Measurements from ENCODE around the gene CEP41. TPM values are rescaled to one million over a fixed set of nuclear protein-coding genes. Genes with fewer than 3 reads are reported as not detected.
A peak's percentile ranks its signal among the peaks of the same experiment; 100 is the strongest.

CEP41 gene
- total and polyA plus RNA-seq, 2 experiments from 2014 or later, result 5.5 to 17.2 TPM

DNA sequence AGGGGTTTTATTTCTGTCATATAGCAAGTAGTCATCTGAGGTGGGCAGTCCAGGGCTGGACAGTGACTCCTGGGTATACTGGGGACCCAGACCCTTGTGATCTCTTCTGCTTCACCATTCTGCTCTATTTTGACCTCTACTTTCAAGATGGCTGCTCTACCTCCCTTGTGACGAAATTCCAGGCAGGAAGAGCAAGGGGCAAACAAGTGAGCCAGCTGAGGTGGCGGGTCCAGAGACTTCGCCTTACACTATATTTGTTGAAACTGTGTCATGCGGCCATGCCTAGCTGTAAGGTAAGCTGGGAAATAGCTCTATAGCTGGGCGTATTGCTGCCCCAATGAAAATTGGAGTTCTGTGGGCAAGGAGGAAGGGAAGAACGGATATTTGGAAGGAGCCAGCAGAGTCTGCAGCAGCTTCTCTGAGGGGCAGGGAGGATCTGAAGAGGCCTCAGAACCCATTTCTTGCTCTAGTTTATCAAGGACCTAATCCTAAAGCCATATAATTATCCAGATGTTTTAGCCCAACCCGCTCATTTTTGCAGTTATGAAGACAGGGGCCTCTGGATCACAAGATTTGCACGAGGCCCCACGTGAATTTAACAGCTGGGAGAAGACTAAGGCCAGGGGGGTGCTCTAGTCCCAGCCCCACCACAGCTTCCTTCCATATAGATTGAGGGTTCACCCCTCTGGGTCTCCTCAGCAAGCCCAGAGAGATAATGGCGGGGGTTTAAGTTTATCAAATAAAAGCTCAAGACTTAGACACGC is 68.2 kb downstream of the CEP41 start:
- TF ChIP-seq EZH2 (IDR thresholded peaks at IDR 0.05; ENCODE audit: borderline replicate concordance), result no peak
- TF ChIP-seq EZH2phosphoT487 (IDR thresholded peaks at IDR 0.05; ENCODE audit: low read depth, severe bottlenecking, unreplicated experiment), result no peak
- TF ChIP-seq, protein P1, sequence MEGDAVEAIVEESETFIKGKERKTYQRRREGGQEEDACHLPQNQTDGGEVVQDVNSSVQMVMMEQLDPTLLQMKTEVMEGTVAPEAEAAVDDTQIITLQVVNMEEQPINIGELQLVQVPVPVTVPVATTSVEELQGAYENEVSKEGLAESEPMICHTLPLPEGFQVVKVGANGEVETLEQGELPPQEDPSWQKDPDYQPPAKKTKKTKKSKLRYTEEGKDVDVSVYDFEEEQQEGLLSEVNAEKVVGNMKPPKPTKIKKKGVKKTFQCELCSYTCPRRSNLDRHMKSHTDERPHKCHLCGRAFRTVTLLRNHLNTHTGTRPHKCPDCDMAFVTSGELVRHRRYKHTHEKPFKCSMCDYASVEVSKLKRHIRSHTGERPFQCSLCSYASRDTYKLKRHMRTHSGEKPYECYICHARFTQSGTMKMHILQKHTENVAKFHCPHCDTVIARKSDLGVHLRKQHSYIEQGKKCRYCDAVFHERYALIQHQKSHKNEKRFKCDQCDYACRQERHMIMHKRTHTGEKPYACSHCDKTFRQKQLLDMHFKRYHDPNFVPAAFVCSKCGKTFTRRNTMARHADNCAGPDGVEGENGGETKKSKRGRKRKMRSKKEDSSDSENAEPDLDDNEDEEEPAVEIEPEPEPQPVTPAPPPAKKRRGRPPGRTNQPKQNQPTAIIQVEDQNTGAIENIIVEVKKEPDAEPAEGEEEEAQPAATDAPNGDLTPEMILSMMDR (IDR thresholded peaks at IDR 0.05; ENCODE audit: poor library complexity), result no peak
- no peaks in the 10 kb centered on the region for H3K9me3 ChIP-seq (ENCODE audit: low read depth)
- peak overlapping the region; percentile 2 for H2AFZ ChIP-seq
- no peak for DNase-seq (ENCODE audit: low spot score)
- H3K27ac ChIP-seq, result peak overlapping the region; percentile 94
- no peaks in the 10 kb centered on the region for H4K20me1 ChIP-seq (ENCODE audit: insufficient read depth, poor library complexity, severe bottlenecking)
- H3K27me3 ChIP-seq, result no peaks in the 10 kb centered on the region
- peaks cover 58% of the 10 kb centered on the region for H3K4me1 ChIP-seq (ENCODE audit: insufficient read depth)
- peak overlapping the region; percentile 24 for H3K4me2 ChIP-seq
- no peak overlapping the region for H3K4me3 ChIP-seq
- H3K79me2 ChIP-seq, result no peaks in the 10 kb centered on the region
- H3K36me3 ChIP-seq (replicated peaks; ENCODE audit: insufficient read depth, low read depth), result no peaks in the 10 kb centered on the region
- H3K9me2 ChIP-seq (replicated peaks; ENCODE audit: insufficient read depth), result no peaks in the 10 kb centered on the region
- WGBS (ENCODE audit: low lambda C conversion rate, missing lambda C conversion rate), result 71% methylated on average over 11 of the region's 11 CpGs

DNA sequence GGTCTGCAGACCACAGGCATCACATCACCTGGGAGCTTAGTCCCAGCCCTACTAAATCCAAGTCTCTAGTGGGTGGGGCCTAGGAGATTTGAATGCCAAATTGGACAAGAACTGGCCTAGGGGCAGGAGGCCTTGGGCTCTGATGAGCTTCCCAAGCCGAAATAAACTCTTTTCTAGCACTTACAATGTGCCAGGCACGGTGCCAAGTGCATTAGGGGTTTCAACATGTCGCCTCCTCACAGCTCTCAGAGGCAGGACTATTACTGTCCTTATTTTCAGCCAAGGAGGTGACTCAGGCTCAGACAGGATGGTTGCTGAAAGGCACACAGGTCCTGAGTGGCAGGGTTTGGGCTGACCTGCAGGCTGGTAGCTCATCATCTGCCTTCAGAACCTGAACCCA is 69.8 kb downstream of the CEP41 start:
- 80% methylated on average over 3 of the region's 3 CpGs for WGBS (ENCODE audit: low lambda C conversion rate, missing lambda C conversion rate)
- no peaks in the 10 kb centered on the region for H3K9me3 ChIP-seq (ENCODE audit: low read depth)
- H3K9me2 ChIP-seq (replicated peaks; ENCODE audit: insufficient read depth), result no peaks in the 10 kb centered on the region
- H3K79me2 ChIP-seq, result no peaks in the 10 kb centered on the region
- TF ChIP-seq EZH2 (IDR thresholded peaks at IDR 0.05; ENCODE audit: borderline replicate concordance), result no peak
- no peak for TF ChIP-seq EZH2phosphoT487 (IDR thresholded peaks at IDR 0.05; ENCODE audit: low read depth, severe bottlenecking, unreplicated experiment)
- TF ChIP-seq, protein P1 (IDR thresholded peaks at IDR 0.05; ENCODE audit: poor library complexity), result no peak
- H3K36me3 ChIP-seq (replicated peaks; ENCODE audit: insufficient read depth, low read depth), result no peaks in the 10 kb centered on the region
- no peak for DNase-seq (ENCODE audit: low spot score)
- H4K20me1 ChIP-seq (ENCODE audit: insufficient read depth, poor library complexity, severe bottlenecking), result no peaks in the 10 kb centered on the region
- no peak overlapping the region for H3K4me3 ChIP-seq
- H3K27me3 ChIP-seq, result no peaks in the 10 kb centered on the region
- H3K4me2 ChIP-seq, result no peak overlapping the region
- no peak overlapping the region for H2AFZ ChIP-seq
- peaks cover 67% of the 10 kb centered on the region for H3K4me1 ChIP-seq (ENCODE audit: insufficient read depth)
- H3K27ac ChIP-seq, result peak overlapping the region; percentile 94

DNA sequence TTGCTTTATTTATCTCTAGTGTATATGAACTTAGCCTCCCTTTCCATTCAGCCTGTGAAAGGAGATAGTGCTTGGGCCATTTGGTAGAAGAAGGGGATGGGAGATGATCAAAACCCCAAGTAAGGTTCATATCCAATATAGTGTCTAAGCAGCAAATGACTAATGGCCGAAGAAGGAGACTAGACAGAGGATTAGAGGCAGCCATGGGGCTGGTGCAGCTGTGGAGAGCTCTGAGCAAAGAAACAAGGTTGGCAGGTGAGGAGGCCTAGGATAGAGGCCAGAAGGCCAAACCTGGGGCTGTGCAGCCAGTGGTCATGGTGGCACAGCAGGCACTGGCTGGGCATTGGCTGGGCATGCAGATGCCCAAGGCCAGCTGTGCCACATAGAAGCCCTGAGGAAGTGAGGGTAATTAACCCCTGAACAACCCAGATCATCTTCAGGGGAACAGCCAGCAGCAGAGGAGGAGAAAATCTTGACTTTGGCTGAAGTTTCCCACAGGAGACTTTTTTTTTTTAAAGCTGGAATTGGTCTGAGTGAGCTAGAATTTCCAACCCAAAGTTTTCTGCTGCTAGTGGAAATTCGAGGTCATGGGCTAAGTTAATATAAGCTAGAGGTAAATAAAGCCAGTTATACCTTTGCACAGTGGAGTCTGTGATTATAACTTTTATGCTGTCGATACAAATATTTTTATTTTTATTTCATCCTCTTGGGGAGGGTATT is 70.8 kb downstream of the CEP41 start:
- H4K20me1 ChIP-seq (ENCODE audit: insufficient read depth, poor library complexity, severe bottlenecking), result no peaks in the 10 kb centered on the region
- DNase-seq (ENCODE audit: low spot score), result no peak
- H3K4me2 ChIP-seq, result peak overlapping the region; percentile 21
- H3K36me3 ChIP-seq (replicated peaks; ENCODE audit: insufficient read depth, low read depth), result no peaks in the 10 kb centered on the region
- TF ChIP-seq, protein P1 (IDR thresholded peaks at IDR 0.05; ENCODE audit: poor library complexity), result no peak
- TF ChIP-seq EZH2 (IDR thresholded peaks at IDR 0.05; ENCODE audit: borderline replicate concordance) (no peak), EZH2phosphoT487 (IDR thresholded peaks at IDR 0.05; ENCODE audit: low read depth, severe bottlenecking, unreplicated experiment) (no peak)
- H3K79me2 ChIP-seq, result no peaks in the 10 kb centered on the region
- peaks cover 78% of the 10 kb centered on the region for H3K4me1 ChIP-seq (ENCODE audit: insufficient read depth)
- peak overlapping the region; percentile 94 for H3K27ac ChIP-seq
- WGBS (ENCODE audit: low lambda C conversion rate, missing lambda C conversion rate), result 73% methylated on average over 3 of the region's 3 CpGs
- H3K9me2 ChIP-seq (replicated peaks; ENCODE audit: insufficient read depth), result no peaks in the 10 kb centered on the region
- no peaks in the 10 kb centered on the region for H3K9me3 ChIP-seq (ENCODE audit: low read depth)
- H2AFZ ChIP-seq, result no peak overlapping the region
- H3K27me3 ChIP-seq, result no peaks in the 10 kb centered on the region
- no peak overlapping the region for H3K4me3 ChIP-seq

Measured in hepatocyte (in vitro differentiated cells).